ENCODE measurements around the gene ANO2.
A peak's percentile ranks its signal among the peaks of the same experiment; 100 is the strongest.

ANO2 gene

DNA sequence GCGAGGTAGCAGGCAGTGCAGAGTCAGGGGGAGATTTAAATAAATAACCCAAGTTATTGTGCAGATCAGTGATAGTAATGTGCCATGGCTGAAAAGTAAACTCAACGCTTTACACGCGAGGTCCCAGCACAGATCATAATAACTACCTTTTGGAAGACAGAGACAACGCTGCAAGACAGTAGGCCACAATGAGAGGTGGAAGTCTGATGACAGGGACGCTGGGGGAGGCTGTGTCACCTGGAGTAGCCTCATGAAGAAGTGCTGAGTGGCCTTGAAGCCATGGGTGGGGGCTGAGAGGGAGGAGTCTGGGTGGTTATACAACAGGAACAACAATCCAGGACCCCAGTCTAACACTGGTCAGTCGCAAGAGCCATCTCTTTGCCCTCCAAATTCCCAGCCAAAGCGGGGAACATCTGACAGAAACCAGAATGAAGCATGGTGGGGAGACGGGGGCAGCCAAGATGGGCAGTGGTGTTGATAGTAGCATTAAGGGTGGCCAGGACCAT, 28.2 kb downstream of the ANO2 start:
- no peak for DNase-seq (ENCODE audit: low spot score)

DNA sequence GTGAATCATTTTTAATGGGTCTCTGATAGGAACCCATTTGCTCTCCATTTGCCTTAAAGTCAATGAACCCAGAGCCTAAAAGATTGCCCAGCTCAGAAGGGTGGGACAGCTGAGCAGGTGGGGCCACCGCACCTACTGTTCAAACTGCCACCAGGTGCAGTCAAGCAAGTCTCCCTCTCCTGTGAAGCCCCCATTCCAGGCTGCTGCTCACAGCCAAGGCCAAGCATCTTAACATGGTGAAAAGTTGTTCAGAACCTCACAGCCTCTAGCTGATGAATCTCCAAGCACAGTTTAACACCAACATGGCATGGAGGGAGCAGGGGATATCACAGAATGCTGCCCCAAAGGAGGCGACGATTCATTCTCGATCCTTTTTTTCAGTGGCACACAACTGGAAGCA, 29.5 kb downstream of the ANO2 start:
- no peak for DNase-seq (ENCODE audit: low spot score)

DNA sequence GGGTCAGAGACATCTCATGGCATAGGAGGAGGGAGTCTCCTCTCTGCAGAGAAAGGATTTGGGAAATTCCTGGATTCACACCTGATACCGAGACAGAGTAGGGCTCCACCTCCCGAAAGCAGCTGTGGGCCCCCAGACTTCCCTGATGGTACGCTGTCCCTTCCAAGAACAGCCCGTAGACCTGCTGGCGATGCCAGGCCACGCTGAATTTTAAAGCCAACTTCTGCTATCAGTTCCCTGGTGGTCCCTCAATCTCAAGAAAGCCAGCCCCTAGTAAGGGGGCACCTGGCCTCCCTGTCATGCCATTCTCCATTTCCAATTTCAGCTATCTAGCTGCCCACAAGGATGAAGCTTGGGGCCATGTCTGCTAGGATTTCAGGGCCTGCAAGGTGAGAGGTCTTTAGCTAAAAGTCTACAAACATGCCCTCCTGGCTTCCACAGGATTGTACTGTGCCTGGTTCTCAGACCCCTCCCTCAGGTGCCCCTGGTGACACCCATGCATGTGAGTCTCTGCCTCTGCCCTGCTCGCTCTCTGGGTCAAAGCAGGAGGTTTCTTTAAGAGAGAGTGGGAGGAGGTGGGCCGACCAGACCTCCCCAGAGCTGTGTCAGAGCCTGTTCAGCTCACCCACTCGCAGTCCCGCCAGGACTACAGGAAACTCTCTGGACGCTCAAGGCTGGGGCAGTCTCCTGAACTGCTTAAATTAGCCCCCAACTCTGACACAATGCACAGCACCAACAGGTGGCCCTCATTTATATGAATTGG, 30.5 kb downstream of the ANO2 start:
- DNase-seq (ENCODE audit: low spot score) = peak; percentile 39

DNA sequence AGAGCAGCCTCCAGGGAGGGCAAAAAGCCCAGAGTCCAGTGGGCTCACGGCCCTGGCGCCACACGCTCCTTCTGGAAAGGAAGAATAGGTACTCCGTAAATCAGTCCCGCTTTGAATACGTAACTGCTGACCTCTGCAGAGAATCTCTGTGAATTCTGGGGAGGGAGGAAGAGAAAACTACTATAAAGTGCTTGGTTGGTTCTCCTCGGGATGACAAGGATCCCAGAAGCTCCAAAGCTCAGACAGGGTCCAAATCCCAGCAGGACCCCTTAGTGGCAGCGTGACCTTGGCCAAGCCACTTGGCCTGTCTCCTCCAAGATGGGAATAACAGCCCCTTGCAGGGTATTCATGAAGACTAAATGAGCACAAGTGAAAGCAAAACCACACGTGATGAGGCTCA, 31.7 kb downstream of the ANO2 start:
- DNase-seq (ENCODE audit: low spot score) = peak; percentile 42

DNA sequence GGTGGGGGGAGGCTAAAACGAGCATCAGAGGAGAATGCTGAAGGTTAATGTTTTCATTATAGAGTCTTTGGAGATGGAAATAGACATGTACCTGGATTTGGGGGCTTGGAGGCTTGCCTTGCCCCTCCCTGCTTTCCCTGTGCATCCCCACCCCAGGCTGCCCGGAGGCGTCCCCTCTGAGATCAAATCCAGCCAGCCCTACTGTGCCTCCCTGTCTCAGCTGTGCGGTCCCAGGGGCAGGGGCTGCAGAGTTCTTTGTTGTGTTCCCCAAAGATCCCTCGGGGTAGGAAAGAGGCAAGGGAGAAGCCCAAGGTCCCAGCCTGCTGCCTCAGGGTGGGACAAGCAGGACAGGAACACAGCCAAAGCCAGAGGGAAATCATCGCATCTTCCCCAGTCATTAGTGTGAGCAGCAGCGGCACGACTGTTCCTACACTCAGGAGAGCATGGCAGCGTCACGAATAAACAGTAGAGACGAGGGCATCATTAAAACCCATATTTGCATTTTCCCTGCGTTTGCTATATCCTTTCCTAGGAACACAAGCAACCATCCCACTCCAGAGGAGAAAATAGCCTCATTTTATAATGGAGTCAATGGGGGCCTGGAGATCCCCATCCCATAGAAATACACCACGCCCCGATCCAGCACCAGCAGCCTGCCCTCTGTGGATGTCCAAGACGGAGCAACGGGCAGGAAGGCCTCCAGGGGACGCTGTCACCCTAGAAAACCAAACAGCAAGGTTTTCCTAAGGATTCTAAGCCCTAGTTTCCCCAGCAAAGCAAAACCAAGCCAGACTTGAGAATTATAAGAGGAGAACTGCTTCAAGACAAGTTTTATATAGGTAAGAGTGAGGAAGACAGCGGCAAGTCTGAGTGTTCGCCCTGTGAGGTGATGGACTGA, 32.4 kb downstream of the ANO2 start:
- DNase-seq (ENCODE audit: low spot score) = peak; percentile 80

DNA sequence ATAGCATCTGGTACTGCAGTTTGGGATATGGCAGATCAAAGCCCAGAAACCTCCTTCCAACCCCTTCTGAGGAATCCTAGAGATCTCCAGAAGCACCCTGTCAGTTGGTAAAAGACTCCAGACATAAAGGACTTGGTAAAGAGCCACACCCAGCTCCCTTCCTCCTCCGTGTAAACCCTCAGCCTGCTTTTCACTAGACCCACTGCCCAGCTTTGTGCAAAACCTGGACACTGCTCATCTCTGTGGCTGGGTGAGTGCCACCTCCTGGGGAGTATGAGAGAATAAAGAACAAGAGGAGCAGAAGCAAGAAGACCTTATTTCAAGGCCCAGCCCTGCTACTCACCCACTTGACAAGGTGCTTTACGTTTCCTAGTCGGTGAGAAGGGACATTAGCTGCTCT, 33.0 kb downstream of the ANO2 start:
- peak; percentile 36 for DNase-seq (ENCODE audit: low spot score)

DNA sequence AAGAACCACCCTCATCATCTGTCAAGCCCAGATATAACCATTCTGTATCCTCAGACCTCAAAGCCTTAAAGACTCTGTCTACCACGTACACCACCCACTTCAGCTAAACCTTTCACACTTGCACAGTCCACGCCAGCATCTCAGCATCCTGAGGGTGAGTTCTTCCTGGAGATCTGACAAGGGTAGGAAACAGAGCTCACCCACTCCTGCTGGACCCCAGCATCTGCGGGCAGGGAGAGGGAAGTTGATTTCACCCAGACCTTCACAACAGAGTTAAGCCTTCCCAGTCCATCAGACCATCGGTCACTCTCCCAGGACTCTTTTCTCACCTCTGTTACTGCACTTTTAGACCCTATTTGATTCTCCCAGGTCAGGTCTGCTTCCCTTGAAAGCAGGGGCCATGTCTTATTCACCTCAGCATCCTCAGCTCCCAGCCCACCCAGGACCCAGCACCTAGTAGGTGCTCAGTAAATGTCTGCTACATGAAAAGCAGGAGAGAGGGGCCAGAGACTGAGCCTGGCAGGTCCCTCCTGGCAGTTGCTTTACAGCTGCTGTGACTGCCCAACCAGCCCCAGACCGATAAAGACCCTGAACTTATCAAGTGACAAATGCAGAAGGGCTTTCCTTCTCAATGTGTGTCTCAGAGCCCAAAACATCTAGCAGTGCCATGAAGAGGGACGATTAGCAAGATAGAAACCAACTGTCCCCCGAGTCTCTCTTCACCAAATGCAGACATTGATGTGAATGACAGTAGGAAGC, 34.1 kb downstream of the ANO2 start:
- no peak for DNase-seq (ENCODE audit: low spot score)

DNA sequence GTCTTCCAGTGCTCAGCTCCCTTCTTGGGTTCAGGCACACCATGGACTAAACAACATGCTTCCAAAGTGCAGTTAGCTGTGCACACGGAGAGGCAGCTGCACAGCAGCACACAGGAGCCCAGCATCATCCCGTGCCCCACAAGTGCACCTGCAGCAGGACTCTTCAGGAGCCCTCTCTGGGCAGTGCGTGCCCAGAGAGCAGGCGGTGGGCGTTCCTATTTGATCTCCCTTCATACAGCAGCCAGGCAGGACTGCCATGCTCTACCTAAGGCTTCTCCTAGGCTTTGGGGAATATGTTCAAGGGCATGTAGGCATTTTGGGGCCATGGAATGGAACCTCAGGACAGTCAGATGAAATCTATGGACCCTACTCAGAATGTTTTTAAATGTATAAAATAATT, 35.5 kb downstream of the ANO2 start:
- no peak for DNase-seq (ENCODE audit: low spot score)

DNA sequence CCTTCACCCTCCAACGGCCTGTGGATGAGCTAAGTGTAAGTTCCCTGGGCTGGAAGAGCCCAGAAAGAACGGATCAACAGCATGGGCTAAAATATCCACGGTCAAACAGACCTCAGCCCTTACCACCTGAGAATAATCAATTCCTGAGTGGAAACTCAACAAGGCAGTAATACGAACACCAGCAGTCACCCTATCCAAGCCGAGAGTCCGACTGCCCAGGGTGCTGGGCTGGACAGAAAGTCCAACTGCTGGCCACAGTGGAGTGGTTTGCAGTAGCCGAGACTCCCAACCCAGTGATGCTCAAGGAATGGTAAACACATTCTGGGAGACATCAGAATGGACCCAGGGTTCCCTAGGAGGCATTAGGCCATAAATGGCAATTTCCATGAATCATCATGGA, 36.8 kb downstream of the ANO2 start:
- DNase-seq (ENCODE audit: low spot score) = no peak

DNA sequence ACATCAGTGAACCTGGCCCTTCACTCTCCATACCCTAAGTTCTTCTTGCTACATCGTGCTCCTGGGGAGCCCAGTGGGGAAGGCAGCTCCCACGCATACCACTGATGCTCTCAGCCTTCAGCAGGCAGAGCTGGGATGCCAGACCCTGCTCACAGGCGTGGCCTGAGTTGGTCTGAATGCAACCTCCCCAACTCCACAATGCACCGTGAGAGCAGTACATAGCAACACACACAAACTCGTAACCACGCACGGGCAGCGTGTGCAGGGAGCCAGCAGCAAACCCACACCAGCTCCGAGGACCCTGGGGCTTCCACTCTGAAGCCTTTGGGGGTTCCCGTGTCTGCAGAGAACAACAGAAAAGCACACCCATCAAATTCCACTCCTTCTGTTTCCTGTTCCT, 37.3 kb downstream of the ANO2 start:
- peak; percentile 40 for DNase-seq (ENCODE audit: low spot score)

DNA sequence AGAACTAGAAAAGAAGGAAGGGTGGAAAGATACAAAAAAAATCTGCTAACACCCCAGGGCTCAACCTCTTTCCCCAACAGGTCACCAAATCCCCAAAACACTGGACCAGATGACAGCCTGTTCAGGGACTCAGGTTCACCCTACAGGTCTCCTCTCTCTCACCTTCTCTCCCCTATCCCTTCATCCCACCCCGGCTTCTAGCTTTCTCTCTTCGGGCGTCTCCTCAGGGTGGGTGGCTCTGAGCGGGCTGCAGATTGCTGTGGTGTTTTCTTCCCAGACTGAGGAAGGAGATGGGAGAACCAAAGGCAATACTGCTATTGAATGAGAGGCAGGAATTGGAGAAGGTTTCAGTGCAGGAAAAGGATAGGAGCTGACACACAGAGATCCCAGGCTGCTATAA, 39.3 kb downstream of the ANO2 start:
- no peak for DNase-seq (ENCODE audit: low spot score)

DNA sequence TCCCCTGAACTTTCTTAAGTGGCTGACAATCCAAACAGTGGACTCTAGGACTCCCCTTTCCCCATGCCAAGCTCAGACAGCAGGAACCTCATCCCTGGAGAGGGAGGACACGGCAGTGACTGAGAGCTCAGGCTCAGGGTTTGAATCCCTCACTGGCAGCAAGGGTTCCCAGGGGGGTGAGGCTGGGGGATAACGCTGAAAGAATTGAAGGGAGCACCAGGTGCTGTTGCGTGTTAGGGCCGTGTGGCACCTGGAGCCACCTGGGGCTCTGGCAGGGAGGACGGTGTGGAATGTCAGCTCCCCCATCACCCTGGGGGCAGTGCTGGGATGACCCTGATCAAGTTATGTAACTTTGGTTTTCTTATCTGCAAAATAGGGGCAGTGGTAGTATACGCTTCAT, 40.1 kb downstream of the ANO2 start:
- peak; percentile 41 for DNase-seq (ENCODE audit: low spot score)

DNA sequence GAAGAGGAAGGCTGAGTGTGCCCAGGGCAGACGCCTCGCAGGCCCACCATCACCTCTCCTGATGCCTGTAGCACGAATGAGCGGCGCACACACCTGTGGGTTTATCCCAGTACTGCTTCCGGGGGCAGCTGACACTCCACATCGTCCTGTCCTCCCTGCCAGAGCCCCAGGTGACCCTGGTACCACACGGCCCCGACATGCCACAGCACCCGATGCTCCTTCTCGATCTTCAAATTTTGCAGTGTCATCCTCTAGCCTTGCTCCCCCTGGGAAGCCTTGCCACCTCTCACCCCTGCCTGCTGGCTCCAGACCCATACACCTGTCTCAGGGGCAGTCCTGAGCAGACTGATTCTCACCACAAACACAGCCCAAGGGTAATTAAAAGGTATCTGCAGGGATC, 40.6 kb downstream of the ANO2 start:
- DNase-seq (ENCODE audit: low spot score) = peak; percentile 43

DNA sequence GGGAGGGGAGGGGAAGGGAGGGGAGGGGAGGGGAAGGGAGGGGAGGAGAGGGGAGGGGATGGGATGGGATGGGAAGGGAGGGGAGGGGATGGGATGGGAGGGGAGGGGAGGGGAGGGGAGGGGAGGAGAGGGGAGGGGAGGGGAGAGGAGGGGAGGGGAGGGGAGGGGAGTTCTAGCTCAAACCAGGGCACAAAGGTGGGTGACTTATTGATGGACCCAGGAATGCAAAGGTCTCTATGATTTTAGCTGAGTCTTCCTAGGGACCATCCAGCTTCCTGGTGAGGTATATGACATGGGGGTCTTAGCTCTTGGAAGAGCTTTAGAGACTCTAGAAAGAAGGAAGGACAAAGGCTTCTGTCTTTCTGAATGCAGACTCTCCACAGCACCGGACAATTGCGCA, 42.3 kb downstream of the ANO2 start:
- DNase-seq (ENCODE audit: low spot score) = no peak

DNA sequence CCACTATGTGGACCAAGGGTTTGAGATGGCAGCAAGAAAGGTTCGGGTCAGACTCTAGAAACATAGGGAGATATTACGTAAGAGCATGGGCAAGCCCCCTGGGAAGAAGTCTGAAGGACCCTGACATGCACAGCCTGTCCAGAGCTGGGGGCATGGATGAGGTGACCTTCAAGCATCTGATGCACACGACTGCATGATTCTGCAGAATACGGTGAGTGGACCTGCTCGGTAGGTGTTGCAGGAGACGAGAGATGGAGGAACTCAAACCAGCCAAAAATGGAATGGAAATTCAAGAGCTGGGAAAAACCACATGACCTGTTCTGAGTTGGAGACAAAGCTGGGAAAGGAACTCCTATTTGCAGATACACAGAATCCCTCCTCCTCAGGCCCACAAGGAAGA, 43.6 kb downstream of the ANO2 start:
- no peak for DNase-seq (ENCODE audit: low spot score)

DNA sequence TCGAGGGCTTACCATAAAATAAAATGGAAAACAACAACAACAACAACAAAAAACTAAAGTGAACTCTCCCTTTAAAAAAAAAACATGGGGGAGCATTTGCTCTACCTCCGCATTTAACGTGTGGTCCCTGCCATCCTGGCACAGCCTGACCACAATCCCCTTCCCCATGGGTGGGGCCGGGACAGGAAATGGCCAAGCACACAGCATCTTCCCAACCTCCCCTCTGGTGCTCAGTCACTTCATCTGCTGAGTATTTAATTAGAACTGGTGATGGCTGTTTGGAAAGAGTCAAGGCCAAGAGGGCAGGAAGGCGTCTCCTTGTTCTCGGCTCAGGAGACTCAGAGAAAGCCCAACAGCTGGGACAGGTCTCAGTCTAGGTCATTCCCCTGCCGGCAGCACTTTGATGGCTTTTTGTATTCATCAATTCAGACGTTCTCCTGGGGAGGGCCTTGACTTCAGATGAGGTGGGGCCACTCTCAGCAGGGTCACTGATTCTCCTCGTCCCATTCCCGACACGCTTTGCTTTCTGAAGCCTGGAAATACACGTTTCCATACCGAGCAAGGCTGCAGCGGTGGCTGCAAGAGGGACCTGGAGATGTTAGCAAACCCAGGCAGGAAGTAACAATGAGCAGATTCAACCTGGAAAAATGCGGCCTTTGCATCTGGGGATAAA, 44.4 kb downstream of the ANO2 start:
- DNase-seq (ENCODE audit: low spot score) = no peak

DNA sequence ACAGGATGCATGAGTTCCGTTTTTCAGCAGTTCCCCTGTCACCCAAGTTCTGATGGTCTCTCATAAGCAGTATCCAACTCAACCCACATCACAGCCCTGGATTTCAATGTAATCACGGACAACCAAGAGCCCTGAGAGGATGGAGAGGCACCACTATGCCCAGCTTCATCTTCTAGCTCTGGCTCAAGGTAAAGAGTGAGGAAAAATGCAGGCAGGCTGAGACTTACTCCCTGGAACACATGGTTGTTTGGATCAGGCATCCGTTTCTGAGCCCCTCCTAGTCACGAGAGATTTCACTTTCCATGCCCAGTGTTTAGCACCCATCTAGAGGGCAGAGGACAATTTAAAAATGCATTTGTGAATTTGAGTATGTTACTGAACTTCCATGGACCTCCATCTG, 45.0 kb downstream of the ANO2 start:
- DNase-seq (ENCODE audit: low spot score) = no peak

DNA sequence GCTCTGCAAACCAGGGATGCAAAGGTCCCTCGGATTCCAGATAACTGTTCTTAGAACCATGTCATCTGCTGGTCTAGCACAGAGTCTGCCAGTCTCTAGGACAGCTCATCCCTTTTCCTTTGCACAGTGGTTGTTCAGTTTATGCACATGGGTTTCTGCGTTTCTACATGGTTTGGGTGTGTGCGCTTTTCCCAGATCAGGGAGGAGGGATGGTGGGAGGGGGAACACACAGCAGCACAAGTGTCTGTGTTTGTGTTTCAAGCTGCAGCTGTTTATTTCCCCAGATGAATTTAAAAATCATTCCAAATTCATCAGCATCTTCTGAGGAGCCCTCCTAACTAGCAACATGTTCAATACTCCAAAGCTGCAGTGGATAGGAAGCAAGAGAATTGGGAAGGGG, 45.4 kb downstream of the ANO2 start:
- no peak for DNase-seq (ENCODE audit: low spot score)

DNA sequence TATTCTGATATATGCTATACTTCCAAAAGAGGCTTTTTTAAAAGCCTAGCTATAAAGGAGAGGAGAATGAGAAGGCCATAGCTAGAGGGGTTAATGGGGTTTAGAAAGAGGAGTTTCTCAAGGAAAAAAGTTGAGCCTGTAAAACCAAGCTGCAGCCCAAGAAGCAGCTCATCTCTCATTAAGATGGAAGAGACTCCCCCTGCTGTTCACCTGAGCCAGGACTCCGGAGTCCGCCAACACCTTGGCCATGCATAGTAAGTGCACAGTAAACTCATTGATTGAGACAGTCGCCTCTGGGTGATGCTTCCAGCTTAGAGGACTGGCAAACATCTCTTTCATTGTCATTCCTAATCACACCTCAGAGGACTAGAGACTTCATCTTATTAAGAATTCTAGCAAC, 46.2 kb downstream of the ANO2 start:
- DNase-seq (ENCODE audit: low spot score) = no peak

DNA sequence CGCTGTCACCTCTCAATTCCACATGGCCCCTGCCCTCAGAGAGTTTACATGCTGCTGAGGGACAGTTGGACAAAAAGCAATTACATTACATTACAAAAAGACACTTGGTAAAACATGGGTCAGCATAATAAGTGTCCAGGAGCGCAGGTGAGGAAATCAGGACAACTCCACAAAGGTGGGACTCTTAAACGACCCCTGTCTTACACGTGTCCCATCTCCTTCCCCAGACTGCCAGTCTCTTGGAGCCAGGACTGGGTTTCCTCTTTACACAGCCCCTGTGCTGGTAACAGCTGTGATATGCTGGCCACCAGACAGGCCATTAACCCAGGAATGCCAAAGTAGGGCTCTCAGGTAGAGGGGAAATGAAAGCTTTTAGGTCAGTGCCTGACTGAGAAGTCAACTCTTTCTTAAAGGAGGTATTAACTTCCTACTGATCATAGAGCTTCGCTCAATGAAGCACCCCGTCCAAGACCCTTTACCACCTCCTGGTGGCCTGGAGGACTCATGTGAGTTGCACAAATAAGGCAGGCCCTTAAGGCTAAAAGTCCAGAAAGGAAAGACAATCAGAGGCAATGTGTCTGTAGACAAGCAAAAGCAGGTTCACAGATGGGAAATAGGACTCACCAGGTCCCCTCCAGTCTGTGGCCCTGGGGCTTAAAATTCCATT, 55.5 kb downstream of the ANO2 start:
- no peak for DNase-seq (ENCODE audit: low spot score)

DNA sequence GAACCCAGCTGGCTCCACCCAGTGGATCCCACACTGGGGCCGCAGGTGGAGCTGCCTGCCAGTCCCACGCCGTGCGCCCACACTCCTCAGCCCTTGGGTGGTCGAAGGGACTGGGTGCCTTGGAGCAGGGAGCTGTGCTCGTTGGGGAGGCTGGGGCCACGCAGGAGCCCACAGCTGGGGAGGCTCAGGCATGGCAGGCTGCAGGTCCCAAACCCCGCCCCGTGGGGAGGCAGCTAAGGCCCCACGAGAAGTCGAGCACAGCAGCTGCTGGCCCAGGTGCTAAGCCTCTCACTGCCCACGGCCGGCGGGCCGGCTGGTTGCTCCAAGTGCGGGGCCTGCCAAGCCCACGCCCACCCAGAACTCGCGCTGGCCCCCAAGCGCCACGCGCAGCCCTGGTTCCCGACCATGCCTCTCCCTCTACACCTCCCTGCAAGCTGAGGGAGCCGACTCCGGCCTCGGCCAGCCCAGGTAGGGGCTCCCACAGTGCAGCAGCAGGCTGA, 56.2 kb downstream of the ANO2 start:
- no peak for DNase-seq (ENCODE audit: low spot score)
